Endometrium (tissue), 2 donors: Measurements from ENCODE around the gene NXN.
"Not testable (repeated sequence)": the region's sequence is repeated elsewhere in the genome, so short reads cannot be mapped to it uniquely, and the experiment has no call there.

Experiments
- FAIRE-seq: peaks from 2 replicates; lab custom pipeline; 2012; peaks lifted over from hg19 to GRCh38; lab: Jason Lieb, UNC
- donor health status: control.
- donor health status: control.

NXN gene

GRCh38 chr17:953767-954166 is 25.8 kb downstream of the NXN start:
- no peak for FAIRE-seq

- not testable (repeated sequence) for FAIRE-seq
Measured at GRCh38 chr17:952592-952991, 27.0 kb downstream of the NXN start.

GRCh38 chr17:951325-952132 is 28.0 kb downstream of the NXN start:
- FAIRE-seq: no peak

- no peak for FAIRE-seq
Measured at GRCh38 chr17:949623-950303, 29.8 kb downstream of the NXN start.

GRCh38 chr17:948284-948852 is 31.2 kb downstream of the NXN start:
- FAIRE-seq: no peak

GRCh38 chr17:946510-947236 is 32.9 kb downstream of the NXN start:
- no peak for FAIRE-seq

- no peak for FAIRE-seq
Measured at GRCh38 chr17:945672-946071, 33.9 kb downstream of the NXN start.

- no peak for FAIRE-seq
Measured at GRCh38 chr17:944266-944826, 35.2 kb downstream of the NXN start.

- FAIRE-seq: no peak
Measured at GRCh38 chr17:935485-935884, 44.1 kb downstream of the NXN start.

GRCh38 chr17:933312-934073 is 46.1 kb downstream of the NXN start:
- peak; percentile 18 for FAIRE-seq

GRCh38 chr17:930258-930657 is 49.3 kb downstream of the NXN start:
- no peak for FAIRE-seq

- FAIRE-seq: no peak
Measured at GRCh38 chr17:929586-929985, 50.0 kb downstream of the NXN start.

GRCh38 chr17:927611-928461 is 51.7 kb downstream of the NXN start:
- peak; percentile 86 for FAIRE-seq

GRCh38 chr17:925817-926216 is 53.8 kb downstream of the NXN start:
- no peak for FAIRE-seq

- FAIRE-seq: no peak
Measured at GRCh38 chr17:924711-925475, 54.7 kb downstream of the NXN start.

- FAIRE-seq: not testable (repeated sequence)
Measured at GRCh38 chr17:924306-924705, 55.3 kb downstream of the NXN start.

GRCh38 chr17:923633-924032 is 55.9 kb downstream of the NXN start:
- no peak for FAIRE-seq

GRCh38 chr17:921161-921560 is 58.4 kb downstream of the NXN start:
- no peak for FAIRE-seq

- FAIRE-seq: no peak
Measured at GRCh38 chr17:920190-920589, 59.4 kb downstream of the NXN start.
